GM21528 (cell line): ENCODE measurements around the gene COPE.

ENCODE experiments used
- ATAC-seq: cut with Tn5 transposase; IDR thresholded peaks from one replicate; pipeline ENCODE4 v1.9.1; 2021; ENCODE audit warnings: mild to moderate bottlenecking, moderate library complexity; ENCODE audit not compliant: unreplicated experiment, low FRiP score

Gene COPE

DNA sequence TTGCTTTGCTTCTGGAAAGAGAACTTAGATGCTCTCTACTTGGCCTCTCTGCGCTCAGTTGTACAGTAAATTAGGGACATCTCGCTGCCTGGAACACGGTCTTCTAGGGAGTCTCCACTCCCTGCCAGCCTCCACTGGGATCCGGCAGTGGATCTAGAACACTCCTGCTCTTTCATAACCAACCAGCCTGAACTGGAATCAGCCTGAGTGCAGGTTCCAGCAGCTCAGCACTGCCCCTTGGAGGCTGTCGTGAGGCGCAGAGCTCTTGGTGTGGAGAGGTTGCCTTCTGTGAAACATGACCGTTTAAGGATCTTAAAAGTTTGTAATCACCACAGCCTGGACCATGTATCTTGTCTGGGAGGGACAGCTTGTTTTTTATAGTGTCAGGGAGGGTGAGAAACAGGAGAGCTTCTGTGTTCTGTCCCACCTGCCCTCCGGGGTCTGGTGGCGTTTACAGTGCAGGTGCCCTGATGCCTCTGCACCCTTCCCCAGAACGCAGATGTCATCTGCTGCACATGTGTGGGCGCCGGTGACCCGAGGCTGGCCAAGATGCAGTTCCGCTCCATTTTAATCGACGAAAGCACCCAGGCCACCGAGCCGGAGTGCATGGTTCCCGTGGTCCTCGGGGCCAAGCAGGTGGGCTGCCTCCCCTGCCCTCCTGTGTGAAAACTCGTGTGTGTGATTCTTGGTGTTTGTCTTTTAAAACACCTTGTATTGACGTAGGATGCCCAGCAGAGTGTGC lies 62.6 kb downstream of the COPE start:
- ATAC-seq, result no peak

DNA sequence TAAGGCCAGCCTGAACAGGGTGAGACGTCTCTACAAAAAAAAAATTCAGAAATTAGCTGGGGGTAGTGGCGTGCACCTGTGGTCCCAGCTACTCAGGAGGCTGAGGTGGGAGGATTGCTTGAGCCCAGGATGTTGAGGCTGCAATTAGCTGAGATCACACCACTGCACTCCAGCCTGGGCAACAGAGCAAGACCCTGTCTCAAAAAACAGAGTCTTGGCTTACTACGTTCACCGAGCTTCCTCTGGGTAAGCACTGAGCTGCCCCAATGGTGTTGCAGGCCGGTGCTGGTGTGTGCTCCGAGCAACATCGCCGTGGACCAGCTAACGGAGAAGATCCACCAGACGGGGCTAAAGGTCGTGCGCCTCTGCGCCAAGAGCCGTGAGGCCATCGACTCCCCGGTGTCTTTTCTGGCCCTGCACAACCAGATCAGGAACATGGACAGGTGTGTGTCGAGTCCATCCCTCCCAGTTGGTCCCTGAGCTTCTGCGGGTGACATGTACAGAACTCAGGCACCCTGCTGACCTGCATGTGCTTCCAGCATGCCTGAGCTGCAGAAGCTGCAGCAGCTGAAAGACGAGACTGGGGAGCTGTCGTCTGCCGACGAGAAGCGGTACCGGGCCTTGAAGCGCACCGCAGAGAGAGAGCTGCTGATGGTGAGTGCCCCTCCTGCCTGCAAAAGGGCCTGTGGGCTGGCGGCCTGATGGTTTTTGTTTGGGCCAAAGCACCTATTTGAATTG lies 63.4 kb downstream of the COPE start:
- no peak for ATAC-seq

DNA sequence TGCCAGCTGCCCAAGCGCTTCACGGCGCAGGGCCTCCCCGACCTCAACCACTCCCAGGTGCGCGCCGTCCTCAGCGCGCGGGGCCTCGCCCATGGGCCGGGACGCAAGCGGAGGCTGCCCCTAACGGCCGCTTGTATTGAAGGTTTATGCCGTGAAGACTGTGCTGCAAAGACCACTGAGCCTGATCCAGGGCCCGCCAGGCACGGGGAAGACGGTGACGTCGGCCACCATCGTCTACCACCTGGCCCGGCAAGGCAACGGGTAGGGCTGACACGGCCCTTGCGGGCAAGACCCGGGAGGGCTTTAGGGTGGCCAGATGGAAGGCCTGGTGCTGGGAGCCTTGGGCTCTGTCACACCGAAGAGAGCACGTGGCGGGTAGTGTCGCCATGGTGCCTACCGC lies 64.2 kb downstream of the COPE start:
- no peak for ATAC-seq

DNA sequence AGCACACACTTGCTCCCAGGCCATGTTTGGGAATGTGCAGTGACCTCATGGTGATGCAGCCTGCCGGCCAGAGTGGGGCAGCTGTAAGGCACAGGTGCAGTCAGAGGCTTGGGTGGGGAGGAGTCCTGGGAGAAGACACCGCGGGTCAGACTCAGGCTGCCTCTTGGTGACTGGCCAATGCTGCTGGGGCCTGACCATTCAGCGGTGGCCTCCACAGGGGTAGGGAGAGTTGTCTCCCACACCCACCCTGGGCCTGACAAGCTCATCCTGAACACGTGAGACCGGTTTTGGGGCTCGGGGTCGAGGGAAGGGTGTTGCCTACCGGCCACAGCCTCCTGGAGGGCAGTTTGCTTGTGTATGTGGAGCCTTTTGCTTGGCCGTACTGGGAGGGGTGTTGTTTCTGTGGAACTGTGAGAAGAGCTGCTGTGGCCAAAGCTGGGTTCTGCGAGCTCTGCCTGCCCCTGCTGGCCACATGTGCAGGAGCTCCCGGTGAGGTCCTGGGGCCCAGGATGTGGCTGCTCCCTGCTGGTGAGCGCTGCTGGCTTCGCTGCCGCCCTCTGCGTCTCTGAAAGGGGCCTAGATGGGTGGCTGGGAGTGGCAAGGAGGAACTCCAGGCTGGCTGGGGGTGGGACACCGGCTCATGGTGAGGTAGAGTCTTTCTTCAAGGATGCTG lies 65.3 kb downstream of the COPE start:
- ATAC-seq, result no peak

DNA sequence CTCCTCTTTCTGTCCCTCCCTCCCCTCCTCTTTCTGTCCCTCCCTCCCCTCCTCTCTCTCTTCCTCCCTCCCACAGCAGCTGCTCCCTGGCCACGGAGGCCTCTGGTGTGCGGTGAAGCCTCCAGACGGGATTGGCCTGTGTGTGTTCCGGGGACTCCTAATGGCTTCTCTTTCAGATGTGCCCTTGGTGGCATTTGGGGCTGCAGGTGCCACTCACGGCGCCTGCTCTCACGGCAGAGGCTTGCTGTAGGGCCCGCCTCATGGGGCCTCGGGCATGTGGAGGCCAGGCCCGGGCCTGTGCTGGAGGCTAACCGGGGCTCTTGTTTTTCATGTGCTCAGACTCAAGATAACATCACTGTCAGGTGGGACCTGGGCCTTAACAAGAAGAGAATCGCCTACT lies 66.5 kb downstream of the COPE start:
- no peak for ATAC-seq

DNA sequence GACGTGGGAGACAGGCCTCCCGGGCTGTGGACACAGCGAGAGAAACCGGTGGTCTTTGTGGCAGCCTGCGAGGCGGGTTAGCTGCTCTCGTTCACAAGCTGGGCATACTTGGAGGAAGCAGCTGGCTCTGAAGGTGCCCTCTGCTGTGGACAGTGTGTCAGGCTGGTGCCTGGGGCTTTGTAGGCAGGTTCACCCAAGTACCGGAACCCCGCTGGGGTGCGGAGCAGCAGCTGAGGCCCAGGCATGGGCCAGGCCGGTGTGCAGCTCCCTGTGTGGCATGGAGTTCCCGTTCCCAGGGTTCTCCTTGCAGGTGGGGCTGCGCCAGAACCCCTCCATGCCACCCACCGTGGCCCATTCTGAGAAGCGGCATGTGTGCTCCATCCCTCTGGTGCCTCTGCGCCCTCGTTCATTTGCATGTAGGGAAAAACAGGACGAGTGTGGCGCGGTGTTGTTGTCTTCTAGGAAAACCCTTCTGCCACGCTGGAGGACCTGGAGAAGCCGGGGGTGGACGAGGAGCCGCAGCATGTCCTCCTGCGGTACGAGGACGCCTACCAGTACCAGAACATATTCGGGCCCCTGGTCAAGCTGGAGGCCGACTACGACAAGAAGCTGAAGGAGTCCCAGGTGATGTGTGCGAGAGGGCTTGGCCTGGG lies 67.4 kb downstream of the COPE start:
- no peak for ATAC-seq

DNA sequence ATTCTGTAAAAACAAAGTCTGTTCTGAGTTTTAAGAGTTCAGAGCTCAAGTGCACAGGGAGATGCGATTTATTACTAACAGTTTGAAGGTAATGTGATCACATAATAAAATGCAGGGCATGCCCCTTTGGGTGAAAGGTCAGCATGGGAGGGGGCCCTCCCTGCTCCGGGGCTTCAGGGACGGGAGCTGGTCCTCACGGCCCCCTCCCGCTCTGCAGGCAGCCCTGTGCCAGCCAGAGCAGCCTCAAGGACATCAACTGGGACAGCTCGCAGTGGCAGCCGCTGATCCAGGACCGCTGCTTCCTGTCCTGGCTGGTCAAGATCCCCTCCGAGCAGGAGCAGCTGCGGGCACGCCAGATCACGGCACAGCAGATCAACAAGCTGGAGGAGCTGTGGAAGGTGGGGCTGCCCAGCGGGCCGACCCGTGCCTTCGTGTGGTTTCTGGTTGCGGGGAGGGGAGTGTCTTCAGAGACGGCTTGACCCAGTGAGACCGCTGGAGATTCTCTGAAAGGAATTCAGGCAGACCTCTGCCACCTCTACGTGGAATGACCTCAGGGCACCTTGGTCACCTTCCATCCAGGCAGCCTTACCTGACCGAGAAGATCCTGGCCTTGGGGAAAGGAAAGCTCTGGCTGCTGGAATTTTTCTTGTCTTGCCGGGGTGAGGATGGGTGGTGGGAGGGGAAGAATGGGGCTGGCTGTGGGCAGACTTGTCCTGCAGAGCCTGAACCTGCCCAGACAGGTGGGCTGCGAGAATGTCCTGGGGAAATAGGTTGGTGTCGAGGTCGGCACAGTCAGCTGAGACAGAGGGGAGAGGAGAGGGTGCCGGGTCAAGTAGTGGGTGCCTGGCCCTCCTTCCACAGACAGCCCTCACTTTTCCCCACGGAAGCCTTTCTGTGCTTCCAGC lies 68.5 kb downstream of the COPE start:
- no peak for ATAC-seq

DNA sequence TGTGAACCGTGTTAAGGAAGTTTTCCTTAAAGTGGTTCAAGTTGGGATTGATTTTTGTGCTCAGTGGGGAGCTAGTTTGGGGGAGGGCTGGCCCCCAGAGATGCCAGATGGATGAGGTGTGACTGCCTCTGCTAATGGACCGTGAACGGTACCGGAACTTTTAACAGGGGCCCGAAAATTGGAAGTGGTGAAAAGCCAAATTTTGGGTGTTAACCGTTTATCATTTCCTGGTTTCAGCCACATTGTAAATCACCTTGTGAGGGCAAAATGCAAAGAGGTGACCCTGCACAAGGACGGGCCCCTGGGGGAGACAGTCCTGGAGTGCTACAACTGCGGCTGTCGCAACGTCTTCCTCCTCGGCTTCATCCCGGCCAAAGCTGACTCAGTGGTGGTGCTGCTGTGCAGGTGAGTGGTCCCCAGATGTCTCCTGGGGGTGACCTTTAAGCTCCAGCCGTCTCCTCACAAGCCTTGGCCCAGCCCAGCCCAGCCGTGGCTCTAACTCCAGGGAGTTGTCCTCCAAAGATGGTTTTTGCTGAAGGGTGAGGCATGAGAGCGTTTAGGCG lies 69.3 kb downstream of the COPE start:
- ATAC-seq, result no peak
